HFFc6 (cell line): Measurements from ENCODE around the gene ZYG11A. TPM values are rescaled to one million over a fixed set of nuclear protein-coding genes. Genes with fewer than 3 reads are reported as not detected.

ENCODE experiments used
- DNase-seq: peaks from one replicate; pipeline ENCODE4 v3.0.0-alpha.2; 2018
- H3K27ac Mint-ChIP-seq: 2 replicates; pipeline ENCODE4 v1.8.0; 2020; ENCODE audit warnings: mild to moderate bottlenecking, mixed read lengths
- H3K27me3 Mint-ChIP-seq: 2 replicates; pipeline ENCODE4 v1.8.0; 2021; ENCODE audit warnings: mild to moderate bottlenecking, moderate library complexity, mixed read lengths; ENCODE audit not compliant: insufficient read depth
- H3K36me3 Mint-ChIP-seq: 2 replicates; pipeline ENCODE4 v1.8.0; 2021; ENCODE audit warnings: low read depth, mixed read lengths
- H3K4me1 Mint-ChIP-seq: 2 replicates; pipeline ENCODE4 v1.8.0; 2020; ENCODE audit warnings: low read depth, mixed read lengths
- H3K4me3 Mint-ChIP-seq: 2 replicates; pipeline ENCODE4 v1.8.0; 2020; ENCODE audit warnings: mild to moderate bottlenecking, moderate library complexity, mixed read lengths
- H3K9me3 Mint-ChIP-seq: 2 replicates; pipeline ENCODE4 v1.8.0; 2020; ENCODE audit warnings: mild to moderate bottlenecking, mixed read lengths
- CTCF ChIP-seq: fragments of 200-600 bp; sonication (generic); IDR thresholded peaks from 2 replicates; pipeline ENCODE4 v1.5.0; 2021; ENCODE audit warnings: antibody characterized with exemption, mild to moderate bottlenecking
- microRNA-seq: library from miRNA; unstranded; fragments of <30 nt; microRNA quantifications from one replicate; pipeline ENCODE4, GENCODE V29; 2019
- total RNA-seq, 6 experiments: library from RNA; stranded (reverse); fragmentation: NEBNext Ultra II Directional; extraction: Animal tissue kit (Norgen Biotek cat#: 25700); gene quantifications; 2 replicates in 1 of 6; 3 replicates in 5 of 6; pipeline ENCODE4 v1.2.3, GENCODE V29; 2021

Gene ZYG11A
- total RNA-seq, 6 experiments from 2014 or later, result 0.26 to 1.0 (median 0.67) TPM

GRCh38 chr1:52938183-52938451 is 95.6 kb downstream of the ZYG11A start:
- H3K36me3 Mint-ChIP-seq, result no peaks in the 10 kb centered on the region
- TF ChIP-seq CTCF, result no peak
- no peak overlapping the region for H3K4me3 Mint-ChIP-seq
- no peak overlapping the region for H3K27ac Mint-ChIP-seq
- peaks cover 11% of the 10 kb centered on the region for H3K4me1 Mint-ChIP-seq
- H3K9me3 Mint-ChIP-seq, result no peaks in the 10 kb centered on the region
- no peaks in the 10 kb centered on the region; the same call in 1 of the 2 replicates for H3K27me3 Mint-ChIP-seq
- DNase-seq, result no peak

- no peaks in the 10 kb centered on the region for H3K36me3 Mint-ChIP-seq
- TF ChIP-seq CTCF, result no peak
- H3K27ac Mint-ChIP-seq, result no peak overlapping the region
- no peak for DNase-seq
- peaks cover 12% of the 10 kb centered on the region for H3K4me1 Mint-ChIP-seq
- no peaks in the 10 kb centered on the region; the same call in 1 of the 2 replicates for H3K27me3 Mint-ChIP-seq
- no peaks in the 10 kb centered on the region for H3K9me3 Mint-ChIP-seq
- H3K4me3 Mint-ChIP-seq, result no peak overlapping the region
Measured at GRCh38 chr1:52943876-52944416, 101.4 kb downstream of the ZYG11A start.

GRCh38 chr1:52944566-52944965 is 102.0 kb downstream of the ZYG11A start:
- Mint-ChIP-seq H3K36me3 (no peaks in the 10 kb centered on the region), H3K27ac (no peak overlapping the region), H3K4me1 (peaks cover 12% of the 10 kb centered on the region), H3K4me3 (no peak overlapping the region), H3K9me3 (no peaks in the 10 kb centered on the region), H3K27me3 (no peaks in the 10 kb centered on the region; the same call in 1 of the 2 replicates)
- DNase-seq, result no peak
- TF ChIP-seq CTCF, result no peak

Small RNAs within 50 kb of the gene (microRNA-seq; reads per million reads assigned to microRNA genes)
- gene MIR1273F (not detected), gene MIR1273G (not detected), gene MIR5095 (not detected)

Other genes starting within 250 kb of the ZYG11A start
- 10 to 100 TPM; 15.5 to 24.6 (median 18.6) TPM for gene GPX7, start 240.4 kb upstream of the ZYG11A start, total RNA-seq
- gene SHISAL2A, start 209.6 kb upstream of the ZYG11A start, total RNA-seq, result not detected
- 10 to 100 TPM; 17.8 to 25.8 (median 20.1) TPM for gene COA7, start 144.4 kb upstream of the ZYG11A start, total RNA-seq
- 10 to 100 TPM; 23.5 to 31.3 (median 28.4) TPM for gene ZYG11B, start 116.3 kb upstream of the ZYG11A start, total RNA-seq
- gene ECHDC2, start 79.0 kb downstream of the ZYG11A start, total RNA-seq, result 10 to 100 TPM; 12.2 to 28.1 (median 23.6) TPM
- gene SCP2, start 84.5 kb downstream of the ZYG11A start, total RNA-seq, result 100 to 1,000 TPM; 122 to 159 (median 156) TPM
- 10 to 100 TPM in 5 of 6 experiments, 1 to 10 TPM in 1; 9.4 to 12.9 (median 10.8) TPM for gene PODN, start 219.5 kb downstream of the ZYG11A start, total RNA-seq